ENCODE data around the gene NLRC3.
A peak's percentile ranks its signal among the peaks of the same experiment; 100 is the strongest.
"Not testable (repeated sequence)": the region's sequence is repeated elsewhere in the genome, so short reads cannot be mapped to it uniquely, and the experiment has no call there.

Gene NLRC3

GRCh38 chr16:3577302-3577752 is at the start of gene NLRC3:
NLRC3 (minus strand) TSS chr16:3577403; CDS start chr16:3565036, 12,367 bp downstream.
- DNase-seq, result peak; percentile 48

- peak; percentile 76 for DNase-seq
Measured at GRCh38 chr16:3625911-3626732, 48.9 kb upstream of the NLRC3 start.

- DNase-seq, result no peak
Measured at GRCh38 chr16:3625331-3625730, 48.1 kb upstream of the NLRC3 start.

- no peak for DNase-seq
Measured at GRCh38 chr16:3623642-3624041, 46.4 kb upstream of the NLRC3 start.

GRCh38 chr16:3618769-3619141 is 41.6 kb upstream of the NLRC3 start:
- DNase-seq, result peak; percentile 28

GRCh38 chr16:3612510-3613466 is 35.6 kb upstream of the NLRC3 start:
- no peak for DNase-seq

- peak; percentile 95 for DNase-seq
Measured at GRCh38 chr16:3611146-3611975, 34.2 kb upstream of the NLRC3 start, which contains the start of gene SLX4. SLX4 (minus strand) TSS chr16:3611606; CDS start chr16:3608964, 2,642 bp downstream.

- peak; percentile 36 for DNase-seq
Measured at GRCh38 chr16:3610698-3611145, 33.5 kb upstream of the NLRC3 start.

GRCh38 chr16:3609895-3610697 is 32.9 kb upstream of the NLRC3 start:
- DNase-seq, result peak; percentile 44

GRCh38 chr16:3608976-3609375 is 31.8 kb upstream of the NLRC3 start:
- DNase-seq, result not testable (repeated sequence)

GRCh38 chr16:3608069-3608468 is 30.9 kb upstream of the NLRC3 start:
- no peak for DNase-seq

GRCh38 chr16:3607634-3608033 is 30.4 kb upstream of the NLRC3 start:
- no peak for DNase-seq

GRCh38 chr16:3607161-3607560 is 30.0 kb upstream of the NLRC3 start:
- no peak for DNase-seq

- DNase-seq, result no peak
Measured at GRCh38 chr16:3606441-3606840, 29.2 kb upstream of the NLRC3 start.

GRCh38 chr16:3602320-3602653 is 25.1 kb upstream of the NLRC3 start:
- DNase-seq, result no peak

- no peak for DNase-seq
Measured at GRCh38 chr16:3601614-3602319, 24.6 kb upstream of the NLRC3 start.

- DNase-seq, result no peak
Measured at GRCh38 chr16:3599922-3600321, 22.7 kb upstream of the NLRC3 start.

GRCh38 chr16:3599121-3599520 is 21.9 kb upstream of the NLRC3 start:
- DNase-seq, result no peak

- DNase-seq, result no peak
Measured at GRCh38 chr16:3598236-3598635, 21.0 kb upstream of the NLRC3 start.

- DNase-seq, result no peak
Measured at GRCh38 chr16:3597676-3598075, 20.5 kb upstream of the NLRC3 start.

- DNase-seq, result no peak
Measured at GRCh38 chr16:3597226-3597625, 20.0 kb upstream of the NLRC3 start.

All from hematopoietic multipotent progenitor cell treated with erythropoietin and hydrocortisone succinate and interleukin-3 and kit ligand, for 6 days (in vitro differentiated cells).